Measurements from ENCODE around the gene ABCC2.

The ABCC2 gene

DNA sequence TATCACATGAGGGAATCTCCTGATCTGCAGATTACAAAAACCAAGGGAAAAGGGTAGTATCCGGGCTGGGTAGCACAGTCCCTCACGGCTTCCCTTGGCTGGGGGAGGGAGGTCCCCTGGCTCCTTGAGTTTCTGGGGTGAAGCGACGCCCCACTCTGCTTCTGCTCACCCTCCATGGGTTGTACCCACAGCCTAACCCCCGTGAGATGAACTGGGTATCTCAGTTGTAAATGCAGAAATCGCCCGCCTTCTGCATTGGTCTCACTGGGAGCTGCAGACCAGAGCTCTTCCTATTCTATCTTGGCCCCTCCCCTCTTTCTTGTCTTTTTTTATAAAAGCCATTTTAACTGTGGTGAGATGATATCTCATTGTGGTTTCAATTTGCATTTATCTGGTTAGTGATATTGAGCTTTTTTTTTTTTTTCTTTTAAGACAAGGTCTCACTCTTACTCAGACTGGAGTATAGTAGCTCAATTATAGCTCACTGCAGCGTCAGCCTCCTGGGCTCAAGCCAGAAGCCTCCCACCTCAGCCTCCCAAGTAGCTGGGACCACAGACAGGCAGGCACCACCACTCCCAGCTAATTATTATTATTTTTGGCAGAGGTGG is 87.8 kb downstream of the ABCC2 start:
- H3K9ac ChIP-seq (ENCODE audit: low read length): no peak overlapping the region
- no peaks in the 10 kb centered on the region for H3K9me2 ChIP-seq (replicated peaks; ENCODE audit: insufficient read depth, low read length)
- H2AFZ ChIP-seq (ENCODE audit: low read length): no peak overlapping the region
- no peaks in the 10 kb centered on the region for H3K9me3 ChIP-seq (replicated peaks; ENCODE audit: insufficient read depth, low read length)
- no peaks in the 10 kb centered on the region for H3K79me2 ChIP-seq (ENCODE audit: low read length)
- no peak overlapping the region for H3K27ac ChIP-seq (ENCODE audit: low read length)
- no peak overlapping the region for H3K4me3 ChIP-seq (ENCODE audit: low read length)
- TF ChIP-seq EZH2phosphoT487 (IDR thresholded peaks at IDR 0.05; ENCODE audit: low read length) (no peak), EZH2 (optimal IDR thresholded peaks at IDR 0.05; ENCODE audit: low read depth, low read length) (no peak)
- TF ChIP-seq, protein P1, sequence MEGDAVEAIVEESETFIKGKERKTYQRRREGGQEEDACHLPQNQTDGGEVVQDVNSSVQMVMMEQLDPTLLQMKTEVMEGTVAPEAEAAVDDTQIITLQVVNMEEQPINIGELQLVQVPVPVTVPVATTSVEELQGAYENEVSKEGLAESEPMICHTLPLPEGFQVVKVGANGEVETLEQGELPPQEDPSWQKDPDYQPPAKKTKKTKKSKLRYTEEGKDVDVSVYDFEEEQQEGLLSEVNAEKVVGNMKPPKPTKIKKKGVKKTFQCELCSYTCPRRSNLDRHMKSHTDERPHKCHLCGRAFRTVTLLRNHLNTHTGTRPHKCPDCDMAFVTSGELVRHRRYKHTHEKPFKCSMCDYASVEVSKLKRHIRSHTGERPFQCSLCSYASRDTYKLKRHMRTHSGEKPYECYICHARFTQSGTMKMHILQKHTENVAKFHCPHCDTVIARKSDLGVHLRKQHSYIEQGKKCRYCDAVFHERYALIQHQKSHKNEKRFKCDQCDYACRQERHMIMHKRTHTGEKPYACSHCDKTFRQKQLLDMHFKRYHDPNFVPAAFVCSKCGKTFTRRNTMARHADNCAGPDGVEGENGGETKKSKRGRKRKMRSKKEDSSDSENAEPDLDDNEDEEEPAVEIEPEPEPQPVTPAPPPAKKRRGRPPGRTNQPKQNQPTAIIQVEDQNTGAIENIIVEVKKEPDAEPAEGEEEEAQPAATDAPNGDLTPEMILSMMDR (IDR thresholded peaks at IDR 0.05; ENCODE audit: low read length): no peak
- H3K27me3 ChIP-seq (replicated peaks; ENCODE audit: insufficient read depth, low read length): no peaks in the 10 kb centered on the region
- H3K36me3 ChIP-seq (replicated peaks; ENCODE audit: insufficient read depth, low read length): no peaks in the 10 kb centered on the region
- H3F3A ChIP-seq (ENCODE audit: insufficient read depth, low read length): no peaks in the 10 kb centered on the region
- no peak for DNase-seq
- H3K4me2 ChIP-seq (ENCODE audit: low read depth, low read length): no peak overlapping the region
- no peaks in the 10 kb centered on the region for H3K4me1 ChIP-seq (ENCODE audit: low read length)
- no peaks in the 10 kb centered on the region for H4K20me1 ChIP-seq (ENCODE audit: insufficient read depth, low read length)

DNA sequence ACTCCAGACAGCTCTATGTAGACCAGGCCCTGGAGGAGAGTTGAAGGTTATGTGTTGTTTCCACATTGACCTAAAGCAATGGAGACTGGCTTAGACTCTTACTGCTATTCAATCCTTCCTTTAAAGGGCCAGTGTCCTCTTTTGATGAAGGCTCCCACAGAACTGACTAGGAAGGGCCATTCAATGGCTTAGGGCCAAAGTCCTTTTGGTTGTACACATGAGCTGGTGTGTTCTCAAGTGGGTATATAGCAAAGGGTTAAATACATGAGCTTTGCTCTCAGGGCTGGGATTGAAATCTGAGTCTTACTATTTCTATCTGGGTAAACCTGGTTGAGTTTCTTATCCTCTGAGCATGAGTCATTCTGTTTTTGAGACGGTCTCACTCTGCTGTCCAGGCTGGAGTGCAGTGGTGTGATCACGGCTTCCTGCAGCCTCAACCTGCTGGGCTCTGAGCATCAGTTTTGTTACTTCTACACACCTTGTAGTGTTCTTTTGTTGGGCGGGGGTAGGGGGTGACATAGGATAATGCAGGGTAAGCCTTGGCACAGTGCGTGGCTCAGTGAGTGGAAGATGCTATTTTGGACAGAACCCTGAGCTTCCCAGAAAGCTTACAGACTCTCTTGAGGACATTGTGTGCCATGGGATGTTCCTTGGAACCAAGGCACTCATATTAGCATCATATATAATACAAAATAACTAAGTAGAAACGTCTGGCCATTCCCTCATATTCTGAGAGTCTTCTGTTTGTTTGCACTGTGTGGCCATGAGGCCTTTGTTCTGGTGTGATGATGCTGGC is 90.1 kb downstream of the ABCC2 start:
- TF ChIP-seq EZH2 (optimal IDR thresholded peaks at IDR 0.05; ENCODE audit: low read depth, low read length) (no peak), EZH2phosphoT487 (IDR thresholded peaks at IDR 0.05; ENCODE audit: low read length) (no peak)
- TF ChIP-seq, protein P1 (IDR thresholded peaks at IDR 0.05; ENCODE audit: low read length): no peak
- Histone ChIP-seq H3K4me2 (ENCODE audit: low read depth, low read length) (no peak overlapping the region), H3K79me2 (ENCODE audit: low read length) (no peaks in the 10 kb centered on the region), H4K20me1 (ENCODE audit: insufficient read depth, low read length) (no peaks in the 10 kb centered on the region), H3K27ac (ENCODE audit: low read length) (no peak overlapping the region), H3K9me2 (replicated peaks; ENCODE audit: insufficient read depth, low read length) (no peaks in the 10 kb centered on the region), H2AFZ (ENCODE audit: low read length) (no peak overlapping the region), H3K36me3 (replicated peaks; ENCODE audit: insufficient read depth, low read length) (no peaks in the 10 kb centered on the region), H3F3A (ENCODE audit: insufficient read depth, low read length) (no peaks in the 10 kb centered on the region), H3K4me1 (ENCODE audit: low read length) (no peaks in the 10 kb centered on the region), H3K9me3 (replicated peaks; ENCODE audit: insufficient read depth, low read length) (no peaks in the 10 kb centered on the region), H3K27me3 (replicated peaks; ENCODE audit: insufficient read depth, low read length) (no peaks in the 10 kb centered on the region), H3K9ac (ENCODE audit: low read length) (no peak overlapping the region), H3K4me3 (ENCODE audit: low read length) (no peak overlapping the region)
- no peak for DNase-seq

- Histone ChIP-seq H3K4me1 (ENCODE audit: low read length) (no peaks in the 10 kb centered on the region), H3K36me3 (replicated peaks; ENCODE audit: insufficient read depth, low read length) (no peaks in the 10 kb centered on the region), H4K20me1 (ENCODE audit: insufficient read depth, low read length) (no peaks in the 10 kb centered on the region), H3K9me2 (replicated peaks; ENCODE audit: insufficient read depth, low read length) (no peaks in the 10 kb centered on the region), H2AFZ (ENCODE audit: low read length) (no peak overlapping the region), H3K9ac (ENCODE audit: low read length) (no peak overlapping the region), H3K4me3 (ENCODE audit: low read length) (no peak overlapping the region), H3F3A (ENCODE audit: insufficient read depth, low read length) (no peaks in the 10 kb centered on the region), H3K27ac (ENCODE audit: low read length) (no peak overlapping the region), H3K79me2 (ENCODE audit: low read length) (no peaks in the 10 kb centered on the region), H3K9me3 (replicated peaks; ENCODE audit: insufficient read depth, low read length) (no peaks in the 10 kb centered on the region), H3K4me2 (ENCODE audit: low read depth, low read length) (no peak overlapping the region), H3K27me3 (replicated peaks; ENCODE audit: insufficient read depth, low read length) (no peaks in the 10 kb centered on the region)
- DNase-seq: no peak
- no peak for TF ChIP-seq EZH2phosphoT487 (IDR thresholded peaks at IDR 0.05; ENCODE audit: low read length)
- TF ChIP-seq EZH2 (optimal IDR thresholded peaks at IDR 0.05; ENCODE audit: low read depth, low read length): no peak
- TF ChIP-seq, protein P1 (IDR thresholded peaks at IDR 0.05; ENCODE audit: low read length): no peak
These were observed 91.4 kb downstream of the ABCC2 start for GRCh38 chr10:99873846-99874245.

Data from MM.1S (cell line).